H9 (cell line): ENCODE data around the gene CACNB2. TPM values are rescaled to one million over a fixed set of nuclear protein-coding genes. Genes with fewer than 3 reads are reported as not detected.
"Not testable (repeated sequence)": the region's sequence is repeated elsewhere in the genome, so short reads cannot be mapped to it uniquely, and the experiment has no call there.

ENCODE experiments used
- DNase-seq: peaks from one replicate; pipeline ENCODE4 v3.0.0-alpha.2; 2017
- H2AFZ ChIP-seq: one replicate; pipeline ENCODE4 v1.6.1; 2013; ENCODE audit warnings: mild to moderate bottlenecking, low read length, control low read depth, moderate library complexity
- H2AK5ac ChIP-seq: 2 replicates; pipeline ENCODE4 v1.6.1; 2013; ENCODE audit warnings: low read length, control low read depth, mixed read lengths; ENCODE audit not compliant: insufficient read length
- H2BK120ac ChIP-seq: one replicate; pipeline ENCODE4 v1.6.1; 2013; ENCODE audit warnings: low read depth, mild to moderate bottlenecking, low read length, control low read depth, inconsistent platforms; ENCODE audit not compliant: poor library complexity, severe bottlenecking
- H2BK12ac ChIP-seq: 2 replicates; pipeline ENCODE4 v1.6.1; 2013; ENCODE audit warnings: low read length, control low read depth, mixed read lengths, low read depth; ENCODE audit not compliant: insufficient read length
- H2BK15ac ChIP-seq: 2 replicates; pipeline ENCODE4 v1.6.1; 2013; ENCODE audit warnings: low read depth, low read length, control low read depth
- H2BK20ac ChIP-seq: one replicate; pipeline ENCODE4 v1.6.1; 2013; ENCODE audit warnings: low read depth, mild to moderate bottlenecking, low read length, control low read depth, inconsistent platforms; ENCODE audit not compliant: poor library complexity, severe bottlenecking
- H2BK5ac ChIP-seq: 2 replicates; pipeline ENCODE4 v1.6.1; 2013; ENCODE audit warnings: low read length, control low read depth, mixed read lengths; ENCODE audit not compliant: insufficient read length
- H3K14ac ChIP-seq: 2 replicates; pipeline ENCODE4 v1.6.1; 2013; ENCODE audit warnings: low read length, control low read depth; ENCODE audit not compliant: insufficient read depth
- H3K18ac ChIP-seq: 2 replicates; pipeline ENCODE4 v1.6.1; 2013; ENCODE audit warnings: low read depth, mild to moderate bottlenecking, mixed read lengths, low read length, control low read depth; ENCODE audit not compliant: insufficient read length
- H3K23ac ChIP-seq: 2 replicates; pipeline ENCODE4 v1.6.1; 2013; ENCODE audit warnings: low read length, control low read depth, mixed read lengths, low read depth; ENCODE audit not compliant: insufficient read length
- H3K23me2 ChIP-seq: 2 replicates; pipeline ENCODE4 v1.6.1; 2013; ENCODE audit warnings: low read depth, mild to moderate bottlenecking, mixed read lengths, low read length, control low read depth; ENCODE audit not compliant: insufficient read length, poor library complexity, severe bottlenecking
- H3K27ac ChIP-seq: 2 replicates; pipeline ENCODE4 v1.5.1; 2013; ENCODE audit warnings: low read length, control low read depth, mixed read lengths, low read depth; ENCODE audit not compliant: insufficient read length
- H3K27me3 ChIP-seq: 2 replicates; pipeline ENCODE4 v1.6.1; 2013; ENCODE audit warnings: low read length, control low read depth, inconsistent platforms; ENCODE audit not compliant: insufficient read depth
- H3K4ac ChIP-seq: 2 replicates; pipeline ENCODE4 v1.6.1; 2013; ENCODE audit warnings: low read depth, mild to moderate bottlenecking, control low read depth, inconsistent platforms, low read length, moderate library complexity
- H3K4me1 ChIP-seq: 2 replicates; pipeline ENCODE4 v1.6.1; 2013; ENCODE audit warnings: low read length, control low read depth, inconsistent platforms; ENCODE audit not compliant: insufficient read depth
- H3K4me2 ChIP-seq: 2 replicates; pipeline ENCODE4 v1.6.1; 2013; ENCODE audit warnings: low read length, control low read depth, mixed read lengths; ENCODE audit not compliant: insufficient read length, insufficient read depth
- H3K56ac ChIP-seq: 2 replicates; pipeline ENCODE4 v1.6.1; 2013; ENCODE audit warnings: low read depth, mild to moderate bottlenecking, mixed read lengths, low read length, control low read depth; ENCODE audit not compliant: insufficient read length
- H3K79me1 ChIP-seq: 2 replicates; pipeline ENCODE4 v1.6.1; 2013; ENCODE audit warnings: low read depth, mild to moderate bottlenecking, moderate library complexity, low read length, control low read depth, inconsistent platforms; ENCODE audit not compliant: insufficient read depth, poor library complexity, severe bottlenecking
- H3K79me2 ChIP-seq: 2 replicates; pipeline ENCODE4 v1.6.1; 2013; ENCODE audit warnings: low read length, control low read depth, inconsistent platforms; ENCODE audit not compliant: insufficient read depth
- H3K9ac ChIP-seq: 2 replicates; pipeline ENCODE4 v1.6.1; 2013; ENCODE audit warnings: low read length, control low read depth, mixed read lengths; ENCODE audit not compliant: insufficient read length; ENCODE audit errors: extremely low read depth
- H3K9me3 ChIP-seq: one replicate; pipeline ENCODE4 v1.6.1; 2013; ENCODE audit warnings: low read depth, low read length, inconsistent platforms; ENCODE audit not compliant: control insufficient read depth
- H3T11ph ChIP-seq: one replicate; pipeline ENCODE4 v1.6.1; 2013; ENCODE audit warnings: mild to moderate bottlenecking, low read length, control low read depth, inconsistent platforms
- H4K20me1 ChIP-seq: one replicate; pipeline ENCODE4 v1.6.1; 2013; ENCODE audit not compliant: control insufficient read depth, insufficient read length, insufficient read depth
- H4K5ac ChIP-seq: 2 replicates; pipeline ENCODE4 v1.6.1; 2013; ENCODE audit warnings: low read depth, mild to moderate bottlenecking, mixed read lengths, low read length, control low read depth; ENCODE audit not compliant: insufficient read length
- H4K8ac ChIP-seq: replicated peaks from 2 replicates; pipeline ENCODE4 v1.6.1; 2013; ENCODE audit warnings: low read length, control low read depth, mixed read lengths, low read depth; ENCODE audit not compliant: insufficient read length
- H4K91ac ChIP-seq: 2 replicates; pipeline ENCODE4 v1.6.1; 2013; ENCODE audit warnings: low read depth, mild to moderate bottlenecking, moderate library complexity, mixed read lengths, low read length, control low read depth; ENCODE audit not compliant: insufficient read length
- H3K27ac Mint-ChIP-seq, 3 experiments: 2 replicates in 2 of 3; 3 replicates in 1 of 3; pipeline ENCODE4 v1.8.0; 2020 to 2021; ENCODE audit warnings: mixed read lengths in 3 of 3, mild to moderate bottlenecking in 1 of 3, moderate library complexity in 1 of 3
- H3K27me3 Mint-ChIP-seq: 2 replicates; pipeline ENCODE4 v1.8.0; 2021; ENCODE audit warnings: low read depth, mild to moderate bottlenecking, moderate library complexity, mixed read lengths
- H3K36me3 Mint-ChIP-seq, 3 experiments: 2 replicates in 2 of 3; 3 replicates in 1 of 3; pipeline ENCODE4 v1.8.0; 2020 to 2021; ENCODE audit warnings: low read depth in 3 of 3, mixed read lengths in 3 of 3; ENCODE audit not compliant: insufficient read depth in 1 of 3
- H3K4me1 Mint-ChIP-seq, 2 experiments: 2 replicates each; pipeline ENCODE4 v1.8.0; 2020; ENCODE audit warnings: mixed read lengths in 2 of 2
- H3K4me3 Mint-ChIP-seq, 2 experiments: 2 replicates in 1 of 2; 3 replicates in 1 of 2; pipeline ENCODE4 v1.8.0; 2020 to 2021; ENCODE audit warnings: mild to moderate bottlenecking in 2 of 2, mixed read lengths in 2 of 2, moderate library complexity in 1 of 2
- H3K9me3 Mint-ChIP-seq, 2 experiments: 2 replicates in 1 of 2; 3 replicates in 1 of 2; pipeline ENCODE4 v1.8.0; 2020; ENCODE audit warnings: mild to moderate bottlenecking in 2 of 2, mixed read lengths in 2 of 2, moderate library complexity in 1 of 2
- WGBS: extraction: QIAGEN DNeasy Blood & Tissue Kit; methylation state at CpG from one replicate; pipeline ENCODE4 v1.1.7; 2013; ENCODE audit warnings: missing lambda C conversion rate, low lambda C conversion rate, mixed read lengths; ENCODE audit not compliant: insufficient read length; ENCODE audit errors: extremely low coverage; 5-methylcytosine and 5-hydroxymethylcytosine counted together
- total RNA-seq: library from RNA; stranded (reverse); gene quantifications from 2 replicates; pipeline ENCODE4 v1.2.1, GENCODE V29; 2021
- TF ChIP-seq, protein P1 (sequence below): fragments of 200-600 bp; sonication (generic); conservative IDR thresholded peaks from 3 replicates; pipeline ENCODE4 v1.8.0; 2021; ENCODE audit warnings: antibody characterized with exemption, mild to moderate bottlenecking

Gene CACNB2
- total RNA-seq, 1 experiment from 2014 or later, result 2.6 TPM

DNA sequence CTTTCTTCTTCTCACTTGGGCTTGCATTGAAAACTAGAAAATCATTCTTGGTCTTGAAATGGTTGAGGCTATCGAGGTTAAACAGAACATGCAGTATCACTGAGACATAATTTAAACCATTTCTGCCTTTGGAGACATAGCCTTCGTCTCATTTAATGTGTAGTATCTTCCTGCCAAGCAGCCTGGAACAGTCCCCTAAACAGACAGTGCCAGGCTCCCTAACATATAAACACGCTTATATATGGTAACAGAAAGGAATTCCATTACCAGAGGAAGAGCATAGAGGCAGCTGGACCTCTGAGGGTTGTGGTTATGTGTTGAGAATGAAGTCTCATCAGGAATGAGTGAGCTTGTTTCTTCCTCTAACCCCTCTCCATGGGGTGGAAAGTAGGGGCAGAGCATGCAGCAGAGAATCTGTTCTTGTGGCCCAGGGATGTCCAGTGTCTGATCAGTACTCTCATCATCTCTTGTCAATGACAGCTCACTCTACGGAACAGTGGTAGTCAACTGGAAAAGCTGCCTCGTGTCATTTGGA lies 11.2 kb downstream of the CACNB2 start:
- Mint-ChIP-seq H3K27me3 (no peaks in the 10 kb centered on the region), H3K4me1 (no peaks in the 10 kb centered on the region), H3K27ac (no peak overlapping the region), H3K4me3 (no peak overlapping the region), H3K36me3 (peaks cover 0 to 4% (median 2%) of the 10 kb centered on the region in 3 experiments; a peak in 3 of 7 replicates), H3K9me3 (no peaks in the 10 kb centered on the region)
- TF ChIP-seq, protein P1, sequence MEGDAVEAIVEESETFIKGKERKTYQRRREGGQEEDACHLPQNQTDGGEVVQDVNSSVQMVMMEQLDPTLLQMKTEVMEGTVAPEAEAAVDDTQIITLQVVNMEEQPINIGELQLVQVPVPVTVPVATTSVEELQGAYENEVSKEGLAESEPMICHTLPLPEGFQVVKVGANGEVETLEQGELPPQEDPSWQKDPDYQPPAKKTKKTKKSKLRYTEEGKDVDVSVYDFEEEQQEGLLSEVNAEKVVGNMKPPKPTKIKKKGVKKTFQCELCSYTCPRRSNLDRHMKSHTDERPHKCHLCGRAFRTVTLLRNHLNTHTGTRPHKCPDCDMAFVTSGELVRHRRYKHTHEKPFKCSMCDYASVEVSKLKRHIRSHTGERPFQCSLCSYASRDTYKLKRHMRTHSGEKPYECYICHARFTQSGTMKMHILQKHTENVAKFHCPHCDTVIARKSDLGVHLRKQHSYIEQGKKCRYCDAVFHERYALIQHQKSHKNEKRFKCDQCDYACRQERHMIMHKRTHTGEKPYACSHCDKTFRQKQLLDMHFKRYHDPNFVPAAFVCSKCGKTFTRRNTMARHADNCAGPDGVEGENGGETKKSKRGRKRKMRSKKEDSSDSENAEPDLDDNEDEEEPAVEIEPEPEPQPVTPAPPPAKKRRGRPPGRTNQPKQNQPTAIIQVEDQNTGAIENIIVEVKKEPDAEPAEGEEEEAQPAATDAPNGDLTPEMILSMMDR, result no peak
- H3K9me3 ChIP-seq, result no peaks in the 10 kb centered on the region
- no peak overlapping the region for H3K18ac ChIP-seq
- H3T11ph ChIP-seq, result no peak overlapping the region
- H3K56ac ChIP-seq, result no peak overlapping the region
- H3K23ac ChIP-seq, result no peak overlapping the region
- no peak overlapping the region for H2AFZ ChIP-seq
- H2AK5ac ChIP-seq, result no peak overlapping the region
- H4K5ac ChIP-seq, result no peak overlapping the region
- no peak overlapping the region for H2BK12ac ChIP-seq
- H3K4me1 ChIP-seq, result no peaks in the 10 kb centered on the region
- no peak overlapping the region for H4K8ac ChIP-seq
- no peaks in the 10 kb centered on the region for H3K27me3 ChIP-seq
- H3K79me1 ChIP-seq, result no peaks in the 10 kb centered on the region
- no peak overlapping the region for H4K91ac ChIP-seq
- H2BK5ac ChIP-seq, result no peak overlapping the region
- no peak overlapping the region for H3K4ac ChIP-seq
- no peaks in the 10 kb centered on the region for H3K79me2 ChIP-seq
- no peak overlapping the region for H2BK120ac ChIP-seq
- no peak for DNase-seq
- H3K23me2 ChIP-seq, result no peaks in the 10 kb centered on the region
- no peaks in the 10 kb centered on the region for H4K20me1 ChIP-seq
- H3K9ac ChIP-seq, result no peak overlapping the region
- no CpG with 5 or more reads among the region's 5 CpGs for WGBS
- H3K27ac ChIP-seq, result no peak overlapping the region
- no peak overlapping the region for H2BK15ac ChIP-seq
- no peak overlapping the region for H2BK20ac ChIP-seq
- H3K14ac ChIP-seq, result no peak overlapping the region
- H3K4me2 ChIP-seq, result no peak overlapping the region

DNA sequence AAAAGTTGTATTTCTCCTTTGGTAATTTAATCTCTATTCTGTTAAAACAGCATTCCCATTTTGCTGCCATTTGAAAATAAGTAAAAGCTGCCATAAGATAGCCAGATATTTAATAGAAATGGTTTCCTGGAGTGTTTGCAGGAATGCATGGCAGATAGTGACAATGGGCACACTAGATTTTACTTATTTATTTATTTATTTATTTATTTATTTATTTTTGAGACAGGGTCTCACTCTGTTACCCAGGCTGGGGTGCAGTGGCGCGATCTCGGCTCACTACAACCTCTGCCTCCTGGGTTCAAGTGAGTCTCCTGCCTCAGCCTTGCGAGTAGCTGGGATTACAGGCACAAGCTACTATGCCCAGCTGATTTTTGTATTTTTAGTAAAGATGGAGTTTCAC lies 13.2 kb downstream of the CACNB2 start:
- not testable (repeated sequence) for H3T11ph ChIP-seq, H3K4me2 ChIP-seq, H3K23me2 ChIP-seq, H3K9me3 Mint-ChIP-seq, H3K18ac ChIP-seq, H2BK15ac ChIP-seq, H3K27ac ChIP-seq, H2BK12ac ChIP-seq, H3K4me3 Mint-ChIP-seq, H3K9ac ChIP-seq, H3K23ac ChIP-seq, H3K27ac Mint-ChIP-seq, H2AK5ac ChIP-seq, H4K20me1 ChIP-seq, H3K9me3 ChIP-seq, H4K8ac ChIP-seq, H2AFZ ChIP-seq, H4K5ac ChIP-seq, DNase-seq, H3K27me3 ChIP-seq, H3K79me1 ChIP-seq, H3K4me1 ChIP-seq, H3K4ac ChIP-seq, H3K36me3 Mint-ChIP-seq, H2BK20ac ChIP-seq, H3K14ac ChIP-seq, H4K91ac ChIP-seq, H3K79me2 ChIP-seq, H3K4me1 Mint-ChIP-seq, H2BK120ac ChIP-seq, H3K56ac ChIP-seq, H2BK5ac ChIP-seq, H3K27me3 Mint-ChIP-seq
- WGBS, result no CpG with 5 or more reads among the region's 4 CpGs
